GM11168 (cell line): Measurements from ENCODE around the gene ADGRV1.

Experiments
- in situ Hi-C: fragments of 300-500 bp; cut with MboI; formaldehyde crosslinking; loops from one replicate; pipeline ENCODE4 v1.12.0; 2022; ENCODE audit warnings: low sequenced_read_pairs; ENCODE audit not compliant: unreplicated experiment

ADGRV1 gene

GRCh38 chr5:91114658-91115057 lies 556.1 kb downstream of the ADGRV1 start:
- in situ Hi-C loops: no loop called here

GRCh38 chr5:91118354-91118753 lies 559.8 kb downstream of the ADGRV1 start:
- in situ Hi-C loops: no loop called here

GRCh38 chr5:91118796-91119195 lies 560.2 kb downstream of the ADGRV1 start:
- in situ Hi-C loops: no loop called here

GRCh38 chr5:91119217-91119616 lies 560.6 kb downstream of the ADGRV1 start:
- in situ Hi-C loops: no loop called here

- in situ Hi-C loops: no loop called here
Measured at GRCh38 chr5:91119981-91120850, 561.6 kb downstream of the ADGRV1 start.

GRCh38 chr5:91121347-91121993 lies 562.9 kb downstream of the ADGRV1 start:
- in situ Hi-C loops: no loop called here

GRCh38 chr5:91122651-91123050 lies 564.1 kb downstream of the ADGRV1 start:
- in situ Hi-C loops: no loop called here

GRCh38 chr5:91123291-91123690 lies 564.7 kb downstream of the ADGRV1 start:
- in situ Hi-C loops: no loop called here

- in situ Hi-C loops: no loop called here
Measured at GRCh38 chr5:91123901-91124300, 565.3 kb downstream of the ADGRV1 start.

GRCh38 chr5:91125916-91126315 lies 567.3 kb downstream of the ADGRV1 start:
- in situ Hi-C loops: no loop called here

GRCh38 chr5:91126448-91126847 lies 567.9 kb downstream of the ADGRV1 start:
- in situ Hi-C loops: no loop called here

- in situ Hi-C loops: no loop called here
Measured at GRCh38 chr5:91126888-91127287, 568.3 kb downstream of the ADGRV1 start.

GRCh38 chr5:91127456-91128081 lies 569.0 kb downstream of the ADGRV1 start:
- in situ Hi-C loops: no loop called here

GRCh38 chr5:91128604-91129003 lies 570.0 kb downstream of the ADGRV1 start:
- in situ Hi-C loops: no loop called here

GRCh38 chr5:91129748-91130147 lies 571.2 kb downstream of the ADGRV1 start:
- in situ Hi-C loops: no loop called here

- in situ Hi-C loops: no loop called here
Measured at GRCh38 chr5:91130759-91131158, 572.2 kb downstream of the ADGRV1 start.

GRCh38 chr5:91132550-91132949 lies 574.0 kb downstream of the ADGRV1 start:
- in situ Hi-C loops: no loop called here

GRCh38 chr5:91133183-91133582 lies 574.6 kb downstream of the ADGRV1 start:
- in situ Hi-C loops: no loop called here

- in situ Hi-C loops: no loop called here
Measured at GRCh38 chr5:91135475-91136248, 577.1 kb downstream of the ADGRV1 start.

GRCh38 chr5:91136271-91136670 lies 577.7 kb downstream of the ADGRV1 start:
- in situ Hi-C loops: no loop called here
